GM12865 (cell line): ENCODE data around the gene HDDC3.

ENCODE experiments used
- DNase-seq: peaks from one replicate; pipeline ENCODE4 v3.0.0; 2010; ENCODE audit warnings: low read depth
- H3K4me3 ChIP-seq: 2 replicates; pipeline ENCODE4 v1.5.1; 2011; ENCODE audit warnings: mild to moderate bottlenecking, low read depth, low read length, control low read depth
- TF ChIP-seq, protein P1 (sequence below): IDR thresholded peaks from 2 replicates; pipeline ENCODE4 v1.5.1; 2011; ENCODE audit warnings: low read length, control low read depth, low read depth, inconsistent platforms; ENCODE audit not compliant: insufficient read depth; ENCODE audit errors: missing control alignments

Gene HDDC3

DNA sequence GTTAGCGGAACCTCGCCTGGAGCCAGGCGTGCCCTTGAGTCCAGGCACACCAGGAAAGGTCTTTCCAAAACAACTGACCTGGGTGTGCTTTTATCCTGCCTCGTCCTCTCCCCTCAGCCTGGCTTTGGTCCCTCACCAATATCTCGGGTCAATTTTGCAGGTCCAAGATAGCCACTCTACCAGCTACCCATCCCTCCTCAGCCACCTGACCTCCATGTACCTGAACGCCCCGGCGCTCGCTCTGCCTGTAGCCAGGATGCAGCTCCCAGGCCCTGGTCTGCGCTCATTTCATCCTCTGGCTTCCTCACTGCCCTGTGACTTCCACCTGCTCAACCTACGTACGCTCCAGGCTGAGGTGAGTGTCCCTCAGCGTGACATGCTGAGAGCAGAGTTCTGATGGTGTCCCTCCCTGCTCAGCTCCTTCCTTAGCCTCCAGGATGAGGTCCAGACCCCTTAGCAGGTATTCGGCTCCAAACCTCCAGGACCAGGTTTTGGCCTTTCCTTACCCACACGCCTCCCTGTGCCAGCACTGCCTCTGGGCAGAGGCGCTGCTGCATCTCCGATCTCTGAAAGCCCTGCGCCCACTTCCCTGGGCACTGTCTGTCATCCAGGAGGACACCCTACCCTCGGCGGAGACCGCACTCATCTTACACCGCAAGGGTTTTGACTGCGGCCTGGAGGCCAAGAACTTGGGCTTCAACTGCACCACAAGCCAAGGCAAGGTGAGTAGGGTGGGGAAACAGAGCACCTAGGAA is 14.1 kb downstream of the HDDC3 start:
- TF ChIP-seq, protein P1, sequence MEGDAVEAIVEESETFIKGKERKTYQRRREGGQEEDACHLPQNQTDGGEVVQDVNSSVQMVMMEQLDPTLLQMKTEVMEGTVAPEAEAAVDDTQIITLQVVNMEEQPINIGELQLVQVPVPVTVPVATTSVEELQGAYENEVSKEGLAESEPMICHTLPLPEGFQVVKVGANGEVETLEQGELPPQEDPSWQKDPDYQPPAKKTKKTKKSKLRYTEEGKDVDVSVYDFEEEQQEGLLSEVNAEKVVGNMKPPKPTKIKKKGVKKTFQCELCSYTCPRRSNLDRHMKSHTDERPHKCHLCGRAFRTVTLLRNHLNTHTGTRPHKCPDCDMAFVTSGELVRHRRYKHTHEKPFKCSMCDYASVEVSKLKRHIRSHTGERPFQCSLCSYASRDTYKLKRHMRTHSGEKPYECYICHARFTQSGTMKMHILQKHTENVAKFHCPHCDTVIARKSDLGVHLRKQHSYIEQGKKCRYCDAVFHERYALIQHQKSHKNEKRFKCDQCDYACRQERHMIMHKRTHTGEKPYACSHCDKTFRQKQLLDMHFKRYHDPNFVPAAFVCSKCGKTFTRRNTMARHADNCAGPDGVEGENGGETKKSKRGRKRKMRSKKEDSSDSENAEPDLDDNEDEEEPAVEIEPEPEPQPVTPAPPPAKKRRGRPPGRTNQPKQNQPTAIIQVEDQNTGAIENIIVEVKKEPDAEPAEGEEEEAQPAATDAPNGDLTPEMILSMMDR: no peak
- no peak for DNase-seq
- no peak overlapping the region for H3K4me3 ChIP-seq

DNA sequence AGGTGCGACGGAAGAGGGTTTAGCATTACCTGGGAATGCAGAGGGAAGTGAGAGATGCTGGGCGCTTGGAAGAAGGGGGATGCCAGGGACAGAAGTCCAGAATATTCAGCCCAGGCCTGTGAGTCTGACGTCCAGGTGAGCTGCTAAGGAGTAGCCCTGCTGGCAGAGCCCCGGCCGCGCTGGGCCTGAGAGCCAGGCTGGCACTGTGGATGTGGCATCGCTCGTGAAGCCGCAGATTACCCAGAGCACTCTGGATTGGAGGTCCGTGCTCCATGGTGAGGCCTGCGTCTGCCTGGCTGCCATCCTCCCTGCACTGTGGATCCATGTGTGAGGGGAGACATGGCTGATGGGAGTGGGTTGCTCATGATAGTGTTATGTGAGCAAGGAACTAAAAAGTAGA is 14.8 kb downstream of the HDDC3 start:
- DNase-seq: no peak
- TF ChIP-seq, protein P1: no peak
- no peak overlapping the region for H3K4me3 ChIP-seq

DNA sequence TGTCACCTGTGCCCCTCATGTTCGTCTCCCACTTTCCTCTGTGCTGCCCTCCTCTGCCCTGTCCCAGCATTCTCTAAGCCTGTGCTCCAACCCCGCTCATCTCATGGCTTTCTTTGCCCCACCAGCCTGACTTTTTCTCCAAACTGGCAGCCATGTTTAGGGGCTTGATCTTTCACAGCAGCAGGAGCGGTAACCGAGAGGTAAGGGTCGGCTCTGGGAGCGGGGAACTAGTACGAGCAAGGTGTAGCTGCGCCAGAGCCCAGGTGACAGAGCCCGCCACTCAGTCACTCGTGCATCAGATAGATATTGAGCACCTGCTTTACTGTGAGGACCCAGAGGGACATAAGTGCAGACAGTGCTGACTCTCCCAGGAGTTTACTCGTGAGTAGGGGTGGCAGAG is 15.9 kb downstream of the HDDC3 start:
- no peak overlapping the region for H3K4me3 ChIP-seq
- TF ChIP-seq, protein P1: no peak
- DNase-seq: no peak

DNA sequence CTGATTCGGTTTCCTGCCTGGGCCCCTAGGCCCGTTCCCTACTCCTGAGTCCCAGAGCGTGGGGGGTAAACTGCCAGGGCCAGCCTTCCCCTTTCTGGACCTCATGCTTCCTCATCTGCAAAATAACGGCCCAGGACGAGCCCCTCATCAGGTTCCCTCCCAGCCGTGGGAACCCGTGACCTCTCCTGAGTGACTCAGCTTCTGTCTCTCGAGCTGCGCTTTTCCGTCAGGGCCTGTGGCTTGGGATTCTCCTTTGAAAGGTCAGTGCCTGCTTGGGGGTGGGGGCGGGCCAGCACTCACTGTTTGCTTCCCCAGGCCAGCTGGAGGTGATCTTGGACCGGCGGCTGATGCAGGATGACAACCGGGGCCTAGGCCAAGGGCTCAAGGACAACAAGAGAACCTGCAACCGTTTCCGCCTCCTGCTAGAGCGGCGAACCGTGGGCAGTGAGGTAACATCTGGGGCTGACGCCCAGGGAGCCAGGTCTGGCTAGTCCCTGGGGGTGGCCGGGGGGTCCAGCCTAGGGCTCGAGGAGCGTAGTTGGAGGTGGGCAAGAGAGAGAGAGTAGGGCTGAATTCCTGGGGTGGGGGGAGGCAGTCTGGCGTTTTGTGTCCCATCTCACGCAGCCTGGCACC is 16.4 kb downstream of the HDDC3 start:
- TF ChIP-seq, protein P1: no peak
- DNase-seq: no peak
- H3K4me3 ChIP-seq: no peak overlapping the region

DNA sequence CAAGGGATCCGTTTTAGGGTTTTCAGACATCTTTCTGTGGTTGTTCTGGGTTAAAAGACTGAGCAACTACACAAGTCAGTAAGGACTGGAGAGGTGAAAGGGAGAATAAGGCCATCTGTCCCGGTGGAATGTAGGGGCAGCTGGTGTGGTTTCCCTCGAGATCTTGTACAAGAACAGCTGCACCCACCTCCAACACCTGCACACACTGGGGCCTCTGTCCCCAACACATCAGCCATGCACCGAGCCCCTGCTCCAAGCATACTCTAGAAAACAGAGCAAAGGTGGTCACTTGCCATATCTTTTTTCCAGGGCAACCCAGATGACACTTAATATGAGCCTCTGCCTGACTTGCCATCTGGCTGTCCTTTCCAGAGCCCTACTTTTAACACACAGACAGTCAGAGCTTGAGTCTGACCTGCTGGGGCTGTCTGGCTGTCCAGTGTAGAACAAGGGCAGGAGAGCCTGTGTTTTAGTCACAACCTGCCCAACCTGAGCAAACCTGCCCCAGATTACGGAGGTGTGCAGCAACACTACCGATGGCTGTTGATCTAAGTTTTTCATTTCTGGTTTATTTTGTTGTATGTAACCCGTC is 17.0 kb downstream of the HDDC3 start:
- H3K4me3 ChIP-seq: no peak overlapping the region
- TF ChIP-seq, protein P1: no peak

DNA sequence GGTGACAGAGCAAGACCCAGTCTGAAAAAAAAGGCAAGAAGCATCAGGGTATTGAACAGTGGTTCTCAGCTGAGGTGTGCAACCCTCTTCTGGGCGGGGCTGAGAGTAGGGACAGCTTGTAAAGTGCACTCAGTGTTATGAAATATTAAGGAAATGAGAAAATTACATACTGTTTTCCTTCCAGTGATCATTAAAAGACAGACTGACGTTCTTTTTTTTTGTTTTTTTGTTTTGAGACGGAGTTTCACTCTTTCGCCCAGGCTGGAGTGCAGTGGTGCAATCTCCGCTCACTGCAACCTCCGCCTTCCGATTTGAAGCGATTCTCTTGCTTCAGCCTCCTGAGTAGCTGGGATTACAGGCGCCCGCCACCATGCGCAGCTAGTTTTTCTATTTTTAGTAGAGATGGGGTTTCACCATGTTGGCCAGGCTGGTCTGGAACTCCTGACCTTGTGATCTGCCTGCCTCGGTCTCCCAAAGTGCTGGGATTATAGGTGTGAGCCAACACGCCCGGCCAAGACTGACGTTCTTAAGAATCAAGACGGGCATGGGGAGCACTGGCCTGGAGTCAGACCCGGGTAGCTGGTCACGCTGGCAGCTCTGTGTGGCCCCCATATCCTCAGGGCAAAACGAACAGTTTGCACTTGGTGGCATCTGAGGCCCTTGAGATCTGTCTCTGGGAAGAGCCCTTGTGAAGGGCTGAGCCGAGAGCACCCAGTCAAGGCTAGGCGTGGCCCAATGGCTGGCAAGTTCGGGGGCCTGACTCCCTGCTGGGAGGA is 17.9 kb downstream of the HDDC3 start:
- TF ChIP-seq, protein P1: no peak
- DNase-seq: no peak
- H3K4me3 ChIP-seq: no peak overlapping the region

More for the DNA sequence above, 17.0 kb downstream of the HDDC3 start:
- DNase-seq: no peak
